ENCODE data around the gene OSCP1. TPM values are rescaled to one million over a fixed set of nuclear protein-coding genes. Genes with fewer than 3 reads are reported as not detected.

OSCP1 gene
- polyA plus RNA-seq, 1 of the 3 experiments (the other 2 are of a cell fraction): 11.9 TPM

DNA sequence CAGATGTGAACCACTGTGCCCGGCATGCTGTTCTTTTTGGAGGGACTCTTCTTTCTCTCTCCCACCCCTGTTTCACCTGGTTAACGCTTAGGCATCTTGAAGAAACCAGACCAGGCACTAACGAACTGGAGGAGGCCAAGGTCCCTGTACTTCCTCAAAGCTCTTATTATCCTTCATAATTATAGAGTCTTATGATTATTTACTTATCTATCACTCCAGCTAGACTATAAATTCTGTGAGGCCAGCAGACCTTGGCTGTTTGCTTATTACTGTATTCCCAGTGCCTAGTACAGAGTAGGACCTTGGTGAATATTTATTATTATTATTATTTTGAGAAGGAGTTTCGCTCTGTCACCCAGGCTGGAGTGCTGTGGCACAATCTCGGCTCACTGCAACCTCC is 26.7 kb upstream of the OSCP1 start:
- no peaks in the 10 kb centered on the region for H3K27me3 ChIP-seq (ENCODE audit: insufficient read depth)
- no peaks in the 10 kb centered on the region for H3K9me2 ChIP-seq
- no peaks in the 10 kb centered on the region for H3K79me2 ChIP-seq (ENCODE audit: insufficient read depth)
- no peak for DNase-seq
- TF ChIP-seq MXI1 (IDR thresholded peaks at IDR 0.05; ENCODE audit: low read depth, low read length) (no peak), JUND (IDR thresholded peaks at IDR 0.05) (no peak), EP300 (IDR thresholded peaks at IDR 0.05; ENCODE audit: borderline replicate concordance in 1 of 2, low read depth in 1 of 2, low read length in 1 of 2) (no peak), SMC3 (IDR thresholded peaks at IDR 0.05; ENCODE audit: low read depth, low read length) (no peak), GATA2 (CRISPR knock-in tag; IDR thresholded peaks at IDR 0.05) (no peak), POLR2AphosphoS5 (IDR thresholded peaks at IDR 0.05; ENCODE audit: low read depth, low read length) (no peak), RFX5 (IDR thresholded peaks at IDR 0.05; ENCODE audit: low read length) (no peak), FOXJ3 (CRISPR knock-in tag; IDR thresholded peaks at IDR 0.05) (no peak), RCOR1 (IDR thresholded peaks at IDR 0.05; ENCODE audit: low read length) (no peak), RXRA (IDR thresholded peaks at IDR 0.05; ENCODE audit: borderline replicate concordance, low read depth) (no peak), RAD21 (IDR thresholded peaks at IDR 0.05; ENCODE audit: low read length) (no peak)
- TF ChIP-seq, protein P1, sequence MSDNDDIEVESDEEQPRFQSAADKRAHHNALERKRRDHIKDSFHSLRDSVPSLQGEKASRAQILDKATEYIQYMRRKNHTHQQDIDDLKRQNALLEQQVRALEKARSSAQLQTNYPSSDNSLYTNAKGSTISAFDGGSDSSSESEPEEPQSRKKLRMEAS (IDR thresholded peaks at IDR 0.05; ENCODE audit: low read depth): no peak
- TF ChIP-seq, protein P2, sequence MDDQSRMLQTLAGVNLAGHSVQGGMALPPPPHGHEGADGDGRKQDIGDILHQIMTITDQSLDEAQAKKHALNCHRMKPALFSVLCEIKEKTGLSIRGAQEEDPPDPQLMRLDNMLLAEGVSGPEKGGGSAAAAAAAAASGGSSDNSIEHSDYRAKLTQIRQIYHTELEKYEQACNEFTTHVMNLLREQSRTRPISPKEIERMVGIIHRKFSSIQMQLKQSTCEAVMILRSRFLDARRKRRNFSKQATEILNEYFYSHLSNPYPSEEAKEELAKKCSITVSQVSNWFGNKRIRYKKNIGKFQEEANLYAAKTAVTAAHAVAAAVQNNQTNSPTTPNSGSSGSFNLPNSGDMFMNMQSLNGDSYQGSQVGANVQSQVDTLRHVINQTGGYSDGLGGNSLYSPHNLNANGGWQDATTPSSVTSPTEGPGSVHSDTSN (IDR thresholded peaks at IDR 0.05): no peak
- TF ChIP-seq, protein P3, sequence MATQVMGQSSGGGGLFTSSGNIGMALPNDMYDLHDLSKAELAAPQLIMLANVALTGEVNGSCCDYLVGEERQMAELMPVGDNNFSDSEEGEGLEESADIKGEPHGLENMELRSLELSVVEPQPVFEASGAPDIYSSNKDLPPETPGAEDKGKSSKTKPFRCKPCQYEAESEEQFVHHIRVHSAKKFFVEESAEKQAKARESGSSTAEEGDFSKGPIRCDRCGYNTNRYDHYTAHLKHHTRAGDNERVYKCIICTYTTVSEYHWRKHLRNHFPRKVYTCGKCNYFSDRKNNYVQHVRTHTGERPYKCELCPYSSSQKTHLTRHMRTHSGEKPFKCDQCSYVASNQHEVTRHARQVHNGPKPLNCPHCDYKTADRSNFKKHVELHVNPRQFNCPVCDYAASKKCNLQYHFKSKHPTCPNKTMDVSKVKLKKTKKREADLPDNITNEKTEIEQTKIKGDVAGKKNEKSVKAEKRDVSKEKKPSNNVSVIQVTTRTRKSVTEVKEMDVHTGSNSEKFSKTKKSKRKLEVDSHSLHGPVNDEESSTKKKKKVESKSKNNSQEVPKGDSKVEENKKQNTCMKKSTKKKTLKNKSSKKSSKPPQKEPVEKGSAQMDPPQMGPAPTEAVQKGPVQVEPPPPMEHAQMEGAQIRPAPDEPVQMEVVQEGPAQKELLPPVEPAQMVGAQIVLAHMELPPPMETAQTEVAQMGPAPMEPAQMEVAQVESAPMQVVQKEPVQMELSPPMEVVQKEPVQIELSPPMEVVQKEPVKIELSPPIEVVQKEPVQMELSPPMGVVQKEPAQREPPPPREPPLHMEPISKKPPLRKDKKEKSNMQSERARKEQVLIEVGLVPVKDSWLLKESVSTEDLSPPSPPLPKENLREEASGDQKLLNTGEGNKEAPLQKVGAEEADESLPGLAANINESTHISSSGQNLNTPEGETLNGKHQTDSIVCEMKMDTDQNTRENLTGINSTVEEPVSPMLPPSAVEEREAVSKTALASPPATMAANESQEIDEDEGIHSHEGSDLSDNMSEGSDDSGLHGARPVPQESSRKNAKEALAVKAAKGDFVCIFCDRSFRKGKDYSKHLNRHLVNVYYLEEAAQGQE (IDR thresholded peaks at IDR 0.05; ENCODE audit: low read depth, low read length): no peak
- peaks cover 0 to 15% of the 10 kb centered on the region in 2 experiments; a peak in 1 of 4 replicates for H3K4me1 ChIP-seq (ENCODE audit: control insufficient read depth in 1 of 2, insufficient read depth in 2 of 2, low read depth in 1 of 2, low read length in 1 of 2)
- no peak overlapping the region for H3K27ac ChIP-seq (ENCODE audit: low read depth in 2 of 2, low read length in 1 of 2)
- H3K4me2 ChIP-seq: no peak overlapping the region
- no peaks in the 10 kb centered on the region for H4K20me1 ChIP-seq (ENCODE audit: insufficient read depth)
- no peaks in the 10 kb centered on the region for H3F3A ChIP-seq (replicated peaks; ENCODE audit: insufficient read depth)
- no peaks in the 10 kb centered on the region for H3K36me3 ChIP-seq (replicated peaks in 1 of 2; ENCODE audit: control insufficient read depth in 1 of 2, insufficient read depth in 2 of 2, low read length in 1 of 2)
- H2AFZ ChIP-seq (ENCODE audit: low read depth): no peak overlapping the region
- POLR2A ChIA-PET: no interaction called here
- CTCF ChIA-PET: interaction anchor here (0.6 to 1.2 kb wide), 2 partner anchors 39 to 440 kb away, joined by 3 to 6 read pairs; no protein-coding TSS in a partner anchor
- WGBS (ENCODE audit: low lambda C conversion rate): 66% methylated on average over 5 of the region's 5 CpGs
- H3K4me3 ChIP-seq (ENCODE audit: low read depth in 2 of 2, low read length in 1 of 2): no peak overlapping the region
- H3K9me3 ChIP-seq: no peaks in the 10 kb centered on the region
- no peak overlapping the region for H3K9ac ChIP-seq

Data from SK-N-SH (cell line).